Measurements from ENCODE around the gene GABRB3. TPM values are rescaled to one million over a fixed set of nuclear protein-coding genes. Genes with fewer than 3 reads are reported as not detected.

The GABRB3 gene
- total RNA-seq, 1 donor from 2014 or later, result 47.9 TPM

GRCh38 chr15:26738996-26739395, 33.9 kb downstream of the GABRB3 start:
- H3K27ac Mint-ChIP-seq (ENCODE audit: unreplicated experiment), result no peak overlapping the region
- Histone ChIP-seq H3K36me3 (ENCODE audit: insufficient read depth, low read length) (no peaks in the 10 kb centered on the region), H3K9ac (ENCODE audit: low read length) (no peak overlapping the region), H3K4me2 (ENCODE audit: low read length) (no peak overlapping the region), H3K79me2 (ENCODE audit: insufficient read depth, low read length) (no peaks in the 10 kb centered on the region), H3K27me3 (ENCODE audit: insufficient read depth, low read length) (no peaks in the 10 kb centered on the region), H3K4me1 (ENCODE audit: insufficient read depth, low read length) (no peaks in the 10 kb centered on the region), H3K4me3 (ENCODE audit: insufficient read depth, low read depth, low read length) (no peak overlapping the region), H2AFZ (ENCODE audit: low read depth, low read length) (no peak overlapping the region), H4K20me1 (ENCODE audit: insufficient read depth, low read length) (no peaks in the 10 kb centered on the region), H3K9me3 (ENCODE audit: insufficient read depth, low read depth, low read length) (no peaks in the 10 kb centered on the region), H3K27ac (ENCODE audit: low read depth, low read length) (no peak overlapping the region)
- no peak for TF ChIP-seq CTCF (IDR thresholded peaks at IDR 0.05; ENCODE audit: insufficient read depth, low read depth, low read length)
- TF ChIP-seq EZH2 (IDR thresholded peaks at IDR 0.05; ENCODE audit: insufficient read depth, low read length), result no peak
- FAIRE-seq (no peak), DNase-seq (ENCODE audit: low read depth) (no peak)
- no peaks in the 10 kb centered on the region for H3K27me3 Mint-ChIP-seq (ENCODE audit: low read depth, unreplicated experiment)
- H3K36me3 Mint-ChIP-seq (ENCODE audit: low read depth, unreplicated experiment), result peaks cover 2% of the 10 kb centered on the region
- no peak overlapping the region for H3K4me3 Mint-ChIP-seq (ENCODE audit: unreplicated experiment)
- H3K9me3 Mint-ChIP-seq (ENCODE audit: unreplicated experiment), result no peaks in the 10 kb centered on the region
- no peaks in the 10 kb centered on the region for H3K4me1 Mint-ChIP-seq (ENCODE audit: low read depth, unreplicated experiment)

GRCh38 chr15:26736502-26737248, 36.2 kb downstream of the GABRB3 start:
- no peak overlapping the region for H3K4me2 ChIP-seq (ENCODE audit: low read length)
- FAIRE-seq (no peak), DNase-seq (ENCODE audit: low read depth) (no peak)
- no peaks in the 10 kb centered on the region for H3K79me2 ChIP-seq (ENCODE audit: insufficient read depth, low read length)
- peaks cover 6% of the 10 kb centered on the region for H3K36me3 Mint-ChIP-seq (ENCODE audit: low read depth, unreplicated experiment)
- H3K4me1 ChIP-seq (ENCODE audit: insufficient read depth, low read length), result no peaks in the 10 kb centered on the region
- no peak overlapping the region for H2AFZ ChIP-seq (ENCODE audit: low read depth, low read length)
- no peak overlapping the region for H3K9ac ChIP-seq (ENCODE audit: low read length)
- no peak overlapping the region for H3K4me3 ChIP-seq (ENCODE audit: insufficient read depth, low read depth, low read length)
- H3K27me3 ChIP-seq (ENCODE audit: insufficient read depth, low read length), result no peaks in the 10 kb centered on the region
- H3K4me1 Mint-ChIP-seq (ENCODE audit: low read depth, unreplicated experiment), result no peaks in the 10 kb centered on the region
- no peaks in the 10 kb centered on the region for H3K27me3 Mint-ChIP-seq (ENCODE audit: low read depth, unreplicated experiment)
- H4K20me1 ChIP-seq (ENCODE audit: insufficient read depth, low read length), result no peaks in the 10 kb centered on the region
- TF ChIP-seq CTCF (IDR thresholded peaks at IDR 0.05; ENCODE audit: insufficient read depth, low read depth, low read length) (no peak), EZH2 (IDR thresholded peaks at IDR 0.05; ENCODE audit: insufficient read depth, low read length) (no peak)
- H3K36me3 ChIP-seq (ENCODE audit: insufficient read depth, low read length), result no peaks in the 10 kb centered on the region
- no peaks in the 10 kb centered on the region for H3K9me3 Mint-ChIP-seq (ENCODE audit: unreplicated experiment)
- H3K27ac Mint-ChIP-seq (ENCODE audit: unreplicated experiment), result no peak overlapping the region
- H3K27ac ChIP-seq (ENCODE audit: low read depth, low read length), result no peak overlapping the region
- no peak overlapping the region for H3K4me3 Mint-ChIP-seq (ENCODE audit: unreplicated experiment)
- peaks cover 3% of the 10 kb centered on the region for H3K9me3 ChIP-seq (ENCODE audit: insufficient read depth, low read depth, low read length)

GRCh38 chr15:26731965-26732364, 40.9 kb downstream of the GABRB3 start:
- peaks cover 10% of the 10 kb centered on the region for H3K9me3 ChIP-seq (ENCODE audit: insufficient read depth, low read depth, low read length)
- TF ChIP-seq CTCF (IDR thresholded peaks at IDR 0.05; ENCODE audit: insufficient read depth, low read depth, low read length) (no peak), EZH2 (IDR thresholded peaks at IDR 0.05; ENCODE audit: insufficient read depth, low read length) (no peak)
- Mint-ChIP-seq H3K36me3 (ENCODE audit: low read depth, unreplicated experiment) (peaks cover 9% of the 10 kb centered on the region), H3K27ac (ENCODE audit: unreplicated experiment) (no peak overlapping the region), H3K27me3 (ENCODE audit: low read depth, unreplicated experiment) (no peaks in the 10 kb centered on the region), H3K9me3 (ENCODE audit: unreplicated experiment) (peaks cover 5% of the 10 kb centered on the region), H3K4me1 (ENCODE audit: low read depth, unreplicated experiment) (no peaks in the 10 kb centered on the region), H3K4me3 (ENCODE audit: unreplicated experiment) (no peak overlapping the region)
- H3K36me3 ChIP-seq (ENCODE audit: insufficient read depth, low read length), result no peaks in the 10 kb centered on the region
- no peaks in the 10 kb centered on the region for H3K4me1 ChIP-seq (ENCODE audit: insufficient read depth, low read length)
- no peaks in the 10 kb centered on the region for H3K79me2 ChIP-seq (ENCODE audit: insufficient read depth, low read length)
- H4K20me1 ChIP-seq (ENCODE audit: insufficient read depth, low read length), result no peaks in the 10 kb centered on the region
- no peak for DNase-seq (ENCODE audit: low read depth)
- no peak overlapping the region for H3K4me3 ChIP-seq (ENCODE audit: insufficient read depth, low read depth, low read length)
- no peak for FAIRE-seq
- H2AFZ ChIP-seq (ENCODE audit: low read depth, low read length), result no peak overlapping the region
- no peaks in the 10 kb centered on the region for H3K27me3 ChIP-seq (ENCODE audit: insufficient read depth, low read length)
- H3K27ac ChIP-seq (ENCODE audit: low read depth, low read length), result no peak overlapping the region
- no peak overlapping the region for H3K9ac ChIP-seq (ENCODE audit: low read length)
- no peak overlapping the region for H3K4me2 ChIP-seq (ENCODE audit: low read length)

All from astrocyte (in vitro differentiated cells and primary cell).